Liver (tissue), 3 donors: ENCODE results near the gene KCNT1.

Experiments
- FOXA1 ChIP-seq: IDR thresholded peaks from 2 replicates; pipeline ENCODE4 v1.6.1; 2016; ENCODE audit warnings: antibody characterized with exemption
- JUND ChIP-seq, 2 donors: IDR thresholded peaks; 2 replicates each; pipeline ENCODE4 v1.6.1; 2016; ENCODE audit warnings: antibody characterized with exemption in 2 of 2
- RAD21 ChIP-seq, 2 donors: IDR thresholded peaks; 2 replicates each; pipeline ENCODE4 v1.6.1; 2016; ENCODE audit warnings: antibody characterized with exemption in 2 of 2, mild to moderate bottlenecking in 2 of 2
- RXRA ChIP-seq, 2 donors: IDR thresholded peaks; 2 replicates each; pipeline ENCODE4 v1.6.1; 2017 to 2018; ENCODE audit warnings: antibody characterized with exemption in 2 of 2, mild to moderate bottlenecking in 1 of 2
- SP1 ChIP-seq: IDR thresholded peaks from 2 replicates; pipeline ENCODE4 v1.6.1; 2018; ENCODE audit warnings: antibody characterized with exemption, mild to moderate bottlenecking
- TAF1 ChIP-seq: conservative IDR thresholded peaks from 2 replicates; pipeline ENCODE4 v1.6.1; 2016; ENCODE audit warnings: antibody characterized with exemption, mild to moderate bottlenecking
- TF ChIP-seq, protein P1 (sequence below): fragments of 150-350 bp; IDR thresholded peaks from 2 replicates; pipeline ENCODE4 v1.5.1; 2017; ENCODE audit warnings: improper control_type of control experiment, low read depth, low read length; ENCODE audit not compliant: missing input control
- TF ChIP-seq, protein P2 (sequence below): IDR thresholded peaks from 2 replicates; pipeline ENCODE4 v1.6.1; 2016; ENCODE audit warnings: antibody characterized with exemption
- TF ChIP-seq, protein P3 (sequence below): IDR thresholded peaks from 2 replicates; pipeline ENCODE4 v1.6.1; 2016; ENCODE audit warnings: antibody characterized with exemption
- TF ChIP-seq, protein P4 (sequence below): IDR thresholded peaks from 2 replicates; pipeline ENCODE4 v1.6.1; 2016; ENCODE audit warnings: antibody characterized with exemption, mild to moderate bottlenecking
- TF ChIP-seq, protein P5 (sequence below): IDR thresholded peaks from 2 replicates; pipeline ENCODE4 v1.6.1; 2016; ENCODE audit warnings: antibody characterized with exemption
- donor health status: healthy.
- donor health status: healthy.

DNA sequence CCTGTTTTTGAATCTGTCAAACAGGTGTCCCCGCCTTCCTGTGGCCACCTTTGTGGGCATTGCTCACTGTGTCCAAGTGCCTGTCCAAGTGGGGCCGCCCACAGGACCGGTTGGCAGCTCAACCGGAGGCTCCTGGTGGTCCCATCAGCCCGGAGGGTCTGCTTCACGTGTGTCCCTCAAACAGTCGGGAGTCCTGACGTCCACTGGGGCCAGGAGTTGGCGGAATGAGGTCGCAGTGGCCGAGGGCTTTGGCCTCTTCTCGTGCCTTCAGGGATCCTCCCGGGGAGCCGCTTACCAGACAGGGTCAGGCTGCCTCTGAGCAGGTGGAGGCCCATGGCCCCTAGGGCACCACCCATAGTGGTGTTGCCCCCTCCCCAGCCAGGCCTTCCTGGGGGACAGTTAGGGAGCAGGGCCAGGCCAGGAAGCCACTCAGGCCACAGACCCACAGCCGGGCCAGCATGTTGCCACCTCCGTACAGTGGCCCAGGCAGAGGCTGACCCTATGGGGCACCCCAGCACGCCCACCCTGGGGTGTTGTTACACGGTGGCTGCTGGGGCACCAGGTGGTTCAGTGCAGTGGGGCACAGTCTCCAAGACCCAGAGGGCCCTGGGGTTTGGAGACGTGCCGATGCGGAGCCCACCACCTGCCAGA, 69.5 kb downstream of the KCNT1 start:
- TF ChIP-seq, protein P1, sequence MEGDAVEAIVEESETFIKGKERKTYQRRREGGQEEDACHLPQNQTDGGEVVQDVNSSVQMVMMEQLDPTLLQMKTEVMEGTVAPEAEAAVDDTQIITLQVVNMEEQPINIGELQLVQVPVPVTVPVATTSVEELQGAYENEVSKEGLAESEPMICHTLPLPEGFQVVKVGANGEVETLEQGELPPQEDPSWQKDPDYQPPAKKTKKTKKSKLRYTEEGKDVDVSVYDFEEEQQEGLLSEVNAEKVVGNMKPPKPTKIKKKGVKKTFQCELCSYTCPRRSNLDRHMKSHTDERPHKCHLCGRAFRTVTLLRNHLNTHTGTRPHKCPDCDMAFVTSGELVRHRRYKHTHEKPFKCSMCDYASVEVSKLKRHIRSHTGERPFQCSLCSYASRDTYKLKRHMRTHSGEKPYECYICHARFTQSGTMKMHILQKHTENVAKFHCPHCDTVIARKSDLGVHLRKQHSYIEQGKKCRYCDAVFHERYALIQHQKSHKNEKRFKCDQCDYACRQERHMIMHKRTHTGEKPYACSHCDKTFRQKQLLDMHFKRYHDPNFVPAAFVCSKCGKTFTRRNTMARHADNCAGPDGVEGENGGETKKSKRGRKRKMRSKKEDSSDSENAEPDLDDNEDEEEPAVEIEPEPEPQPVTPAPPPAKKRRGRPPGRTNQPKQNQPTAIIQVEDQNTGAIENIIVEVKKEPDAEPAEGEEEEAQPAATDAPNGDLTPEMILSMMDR, result no peak
- TF ChIP-seq, protein P2, sequence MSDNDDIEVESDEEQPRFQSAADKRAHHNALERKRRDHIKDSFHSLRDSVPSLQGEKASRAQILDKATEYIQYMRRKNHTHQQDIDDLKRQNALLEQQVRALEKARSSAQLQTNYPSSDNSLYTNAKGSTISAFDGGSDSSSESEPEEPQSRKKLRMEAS, result no peak
- TF ChIP-seq, protein P3, sequence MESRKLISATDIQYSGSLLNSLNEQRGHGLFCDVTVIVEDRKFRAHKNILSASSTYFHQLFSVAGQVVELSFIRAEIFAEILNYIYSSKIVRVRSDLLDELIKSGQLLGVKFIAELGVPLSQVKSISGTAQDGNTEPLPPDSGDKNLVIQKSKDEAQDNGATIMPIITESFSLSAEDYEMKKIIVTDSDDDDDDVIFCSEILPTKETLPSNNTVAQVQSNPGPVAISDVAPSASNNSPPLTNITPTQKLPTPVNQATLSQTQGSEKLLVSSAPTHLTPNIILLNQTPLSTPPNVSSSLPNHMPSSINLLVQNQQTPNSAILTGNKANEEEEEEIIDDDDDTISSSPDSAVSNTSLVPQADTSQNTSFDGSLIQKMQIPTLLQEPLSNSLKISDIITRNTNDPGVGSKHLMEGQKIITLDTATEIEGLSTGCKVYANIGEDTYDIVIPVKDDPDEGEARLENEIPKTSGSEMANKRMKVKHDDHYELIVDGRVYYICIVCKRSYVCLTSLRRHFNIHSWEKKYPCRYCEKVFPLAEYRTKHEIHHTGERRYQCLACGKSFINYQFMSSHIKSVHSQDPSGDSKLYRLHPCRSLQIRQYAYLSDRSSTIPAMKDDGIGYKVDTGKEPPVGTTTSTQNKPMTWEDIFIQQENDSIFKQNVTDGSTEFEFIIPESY, result no peak
- TF ChIP-seq, protein P4, sequence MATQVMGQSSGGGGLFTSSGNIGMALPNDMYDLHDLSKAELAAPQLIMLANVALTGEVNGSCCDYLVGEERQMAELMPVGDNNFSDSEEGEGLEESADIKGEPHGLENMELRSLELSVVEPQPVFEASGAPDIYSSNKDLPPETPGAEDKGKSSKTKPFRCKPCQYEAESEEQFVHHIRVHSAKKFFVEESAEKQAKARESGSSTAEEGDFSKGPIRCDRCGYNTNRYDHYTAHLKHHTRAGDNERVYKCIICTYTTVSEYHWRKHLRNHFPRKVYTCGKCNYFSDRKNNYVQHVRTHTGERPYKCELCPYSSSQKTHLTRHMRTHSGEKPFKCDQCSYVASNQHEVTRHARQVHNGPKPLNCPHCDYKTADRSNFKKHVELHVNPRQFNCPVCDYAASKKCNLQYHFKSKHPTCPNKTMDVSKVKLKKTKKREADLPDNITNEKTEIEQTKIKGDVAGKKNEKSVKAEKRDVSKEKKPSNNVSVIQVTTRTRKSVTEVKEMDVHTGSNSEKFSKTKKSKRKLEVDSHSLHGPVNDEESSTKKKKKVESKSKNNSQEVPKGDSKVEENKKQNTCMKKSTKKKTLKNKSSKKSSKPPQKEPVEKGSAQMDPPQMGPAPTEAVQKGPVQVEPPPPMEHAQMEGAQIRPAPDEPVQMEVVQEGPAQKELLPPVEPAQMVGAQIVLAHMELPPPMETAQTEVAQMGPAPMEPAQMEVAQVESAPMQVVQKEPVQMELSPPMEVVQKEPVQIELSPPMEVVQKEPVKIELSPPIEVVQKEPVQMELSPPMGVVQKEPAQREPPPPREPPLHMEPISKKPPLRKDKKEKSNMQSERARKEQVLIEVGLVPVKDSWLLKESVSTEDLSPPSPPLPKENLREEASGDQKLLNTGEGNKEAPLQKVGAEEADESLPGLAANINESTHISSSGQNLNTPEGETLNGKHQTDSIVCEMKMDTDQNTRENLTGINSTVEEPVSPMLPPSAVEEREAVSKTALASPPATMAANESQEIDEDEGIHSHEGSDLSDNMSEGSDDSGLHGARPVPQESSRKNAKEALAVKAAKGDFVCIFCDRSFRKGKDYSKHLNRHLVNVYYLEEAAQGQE, result no peak
- TF ChIP-seq SP1, result no peak
- TF ChIP-seq RXRA (IDR thresholded peaks at IDR 0.05), result no peak
- no peak for TF ChIP-seq FOXA1
- TF ChIP-seq RAD21 (IDR thresholded peaks at IDR 0.05), result no peak
- TF ChIP-seq TAF1, result no peak
- TF ChIP-seq, protein P5, sequence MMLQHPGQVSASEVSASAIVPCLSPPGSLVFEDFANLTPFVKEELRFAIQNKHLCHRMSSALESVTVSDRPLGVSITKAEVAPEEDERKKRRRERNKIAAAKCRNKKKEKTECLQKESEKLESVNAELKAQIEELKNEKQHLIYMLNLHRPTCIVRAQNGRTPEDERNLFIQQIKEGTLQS, result no peak
- TF ChIP-seq JUND (IDR thresholded peaks at IDR 0.05), result no peak
